HG03460 (cell line): Measurements from ENCODE around the gene CDC14A.
"Not testable (repeated sequence)": the region's sequence is repeated elsewhere in the genome, so short reads cannot be mapped to it uniquely, and the experiment has no call there.

ENCODE experiments used
- ATAC-seq: cut with Tn5 transposase; IDR thresholded peaks from one replicate; pipeline ENCODE4 v1.9.1; 2021; ENCODE audit not compliant: unreplicated experiment

CDC14A gene

GRCh38 chr1:100397681-100398080 is 45.4 kb downstream of the CDC14A start:
- no peak for ATAC-seq

GRCh38 chr1:100398648-100399047 is 46.3 kb downstream of the CDC14A start:
- no peak for ATAC-seq

GRCh38 chr1:100400404-100400803 is 48.1 kb downstream of the CDC14A start:
- ATAC-seq, result no peak

GRCh38 chr1:100404821-100405220 is 52.5 kb downstream of the CDC14A start:
- no peak for ATAC-seq

GRCh38 chr1:100405902-100406301 is 53.6 kb downstream of the CDC14A start:
- ATAC-seq, result not testable (repeated sequence)

GRCh38 chr1:100407390-100407789 is 55.1 kb downstream of the CDC14A start:
- not testable (repeated sequence) for ATAC-seq

- ATAC-seq, result no peak
Observed at GRCh38 chr1:100411019-100411418, 58.7 kb downstream of the CDC14A start.

- no peak for ATAC-seq
Observed at GRCh38 chr1:100411574-100411973, 59.3 kb downstream of the CDC14A start.

GRCh38 chr1:100413035-100413434 is 60.7 kb downstream of the CDC14A start:
- ATAC-seq, result no peak

GRCh38 chr1:100414693-100415497 is 62.6 kb downstream of the CDC14A start:
- no peak for ATAC-seq

- ATAC-seq, result no peak
Observed at GRCh38 chr1:100415498-100415778, 63.1 kb downstream of the CDC14A start.

GRCh38 chr1:100419072-100419471 is 66.8 kb downstream of the CDC14A start:
- ATAC-seq, result no peak

- ATAC-seq, result no peak
Observed at GRCh38 chr1:100422065-100422464, 69.8 kb downstream of the CDC14A start.

GRCh38 chr1:100423832-100424337 is 71.6 kb downstream of the CDC14A start:
- ATAC-seq, result peak; percentile 75

- no peak for ATAC-seq
Observed at GRCh38 chr1:100428160-100428559, 75.9 kb downstream of the CDC14A start.

- no peak for ATAC-seq
Observed at GRCh38 chr1:100430325-100430756, 78.0 kb downstream of the CDC14A start.

- no peak for ATAC-seq
Observed at GRCh38 chr1:100431954-100432353, 79.6 kb downstream of the CDC14A start.

- ATAC-seq, result no peak
Observed at GRCh38 chr1:100433563-100433962, 81.3 kb downstream of the CDC14A start.

- no peak for ATAC-seq
Observed at GRCh38 chr1:100434831-100435230, 82.5 kb downstream of the CDC14A start.

- no peak for ATAC-seq
Observed at GRCh38 chr1:100438375-100438774, 86.1 kb downstream of the CDC14A start.

GRCh38 chr1:100438789-100439188 is 86.5 kb downstream of the CDC14A start:
- ATAC-seq, result no peak

GRCh38 chr1:100440075-100440809 is 87.9 kb downstream of the CDC14A start:
- peak; percentile 39 for ATAC-seq
